Measurements from ENCODE around the gene CFDP1. TPM values are rescaled to one million over a fixed set of nuclear protein-coding genes. Genes with fewer than 3 reads are reported as not detected.

The CFDP1 gene
- polyA plus RNA-seq, 1 donor (not counting 4 experiments of a cell fraction or from before 2014, with no cell fraction given): 42.1 TPM

DNA sequence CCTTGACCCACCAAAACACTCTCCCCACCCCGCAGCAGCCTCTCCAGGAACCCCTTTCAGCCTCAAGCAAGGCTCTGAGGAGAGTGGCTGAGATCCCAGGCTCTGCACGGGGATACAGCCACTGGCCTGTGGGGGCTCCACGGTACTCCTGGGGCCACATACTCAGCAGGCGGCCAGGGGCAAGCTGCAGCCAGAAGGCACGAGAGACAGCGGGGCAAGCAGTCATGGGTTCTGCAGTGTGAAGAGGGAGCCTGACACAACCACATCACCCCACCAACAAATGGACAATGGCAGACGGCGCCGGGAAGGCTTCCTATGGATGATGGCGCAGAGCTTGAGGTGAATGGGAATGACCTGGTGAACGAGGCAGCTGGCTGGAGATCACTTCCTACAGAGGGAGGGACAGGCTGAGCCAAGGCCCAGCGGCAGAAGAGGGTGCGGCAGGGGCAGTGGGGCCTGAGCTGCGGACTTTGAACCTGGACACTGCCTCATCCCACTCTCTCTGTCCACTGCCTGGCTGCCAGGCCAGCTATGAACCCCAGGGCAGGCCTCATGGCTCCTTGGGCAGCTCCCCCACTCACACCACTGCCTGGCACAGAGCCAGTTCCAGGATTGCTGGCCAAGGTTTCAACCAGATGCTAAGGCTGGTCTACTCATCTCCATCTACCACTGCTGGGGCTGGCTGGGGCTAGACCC lies 171.1 kb downstream of the CFDP1 start:
- DNase-seq (ENCODE audit: low read depth, low spot score) (no peak), FAIRE-seq (no peak)
- TF ChIP-seq, protein P1, sequence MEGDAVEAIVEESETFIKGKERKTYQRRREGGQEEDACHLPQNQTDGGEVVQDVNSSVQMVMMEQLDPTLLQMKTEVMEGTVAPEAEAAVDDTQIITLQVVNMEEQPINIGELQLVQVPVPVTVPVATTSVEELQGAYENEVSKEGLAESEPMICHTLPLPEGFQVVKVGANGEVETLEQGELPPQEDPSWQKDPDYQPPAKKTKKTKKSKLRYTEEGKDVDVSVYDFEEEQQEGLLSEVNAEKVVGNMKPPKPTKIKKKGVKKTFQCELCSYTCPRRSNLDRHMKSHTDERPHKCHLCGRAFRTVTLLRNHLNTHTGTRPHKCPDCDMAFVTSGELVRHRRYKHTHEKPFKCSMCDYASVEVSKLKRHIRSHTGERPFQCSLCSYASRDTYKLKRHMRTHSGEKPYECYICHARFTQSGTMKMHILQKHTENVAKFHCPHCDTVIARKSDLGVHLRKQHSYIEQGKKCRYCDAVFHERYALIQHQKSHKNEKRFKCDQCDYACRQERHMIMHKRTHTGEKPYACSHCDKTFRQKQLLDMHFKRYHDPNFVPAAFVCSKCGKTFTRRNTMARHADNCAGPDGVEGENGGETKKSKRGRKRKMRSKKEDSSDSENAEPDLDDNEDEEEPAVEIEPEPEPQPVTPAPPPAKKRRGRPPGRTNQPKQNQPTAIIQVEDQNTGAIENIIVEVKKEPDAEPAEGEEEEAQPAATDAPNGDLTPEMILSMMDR (optimal IDR thresholded peaks at IDR 0.05 in 1 of 3, IDR thresholded peaks at IDR 0.05 in 1 of 3, conservative IDR thresholded peaks at IDR 0.05 in 1 of 3; ENCODE audit: extremely low read depth in 1 of 3, insufficient read depth in 2 of 3, low read length in 3 of 3): no peak
- TF ChIP-seq EZH2 (IDR thresholded peaks at IDR 0.05; ENCODE audit: low read length): no peak
- peaks cover 87% of the 10 kb centered on the region for H3K79me2 ChIP-seq (ENCODE audit: control insufficient read depth, insufficient read depth, low read length)
- peaks cover 40% of the 10 kb centered on the region for H3K4me1 ChIP-seq (ENCODE audit: control insufficient read depth, extremely low read depth, insufficient read depth, low read length)
- H3K27ac ChIP-seq (ENCODE audit: control insufficient read depth, insufficient read depth, low read length): no peak overlapping the region
- dilution Hi-C loops (cut with MboI; ENCODE audit: extremely low pct_ligation_motif_present, low sequenced_read_pairs): no loop called here
- peaks cover 6 to 22% of the 10 kb centered on the region in 2 experiments for H3K36me3 ChIP-seq (ENCODE audit: control insufficient read depth in 2 of 2, extremely low read depth in 1 of 2, insufficient read depth in 2 of 2, low read length in 2 of 2)
- no peaks in the 10 kb centered on the region for H3K27me3 ChIP-seq (ENCODE audit: control insufficient read depth, extremely low read depth, insufficient read depth, low read length)
- no peak overlapping the region for H3K9ac ChIP-seq (ENCODE audit: control insufficient read depth, extremely low read depth, insufficient read depth, low read length)
- H3K9me3 ChIP-seq (ENCODE audit: control insufficient read depth, low read depth, low read length): no peaks in the 10 kb centered on the region
- no peak overlapping the region for H3K4me3 ChIP-seq (ENCODE audit: control insufficient read depth in 2 of 3, extremely low read depth in 1 of 3, insufficient read depth in 2 of 3, low read depth in 1 of 3, low read length in 3 of 3)
- H3K9me1 ChIP-seq (ENCODE audit: control insufficient read depth, extremely low read depth, insufficient read depth, low read length): peaks cover 11% of the 10 kb centered on the region
- peaks cover 14% of the 10 kb centered on the region for H4K20me1 ChIP-seq (ENCODE audit: control insufficient read depth, extremely low read depth, insufficient read depth, low read length)
- H3K4me2 ChIP-seq (ENCODE audit: control insufficient read depth, extremely low read depth, insufficient read depth, low read depth, low read length): no peak overlapping the region
- H2AFZ ChIP-seq (ENCODE audit: control insufficient read depth, low read length): no peak overlapping the region

DNA sequence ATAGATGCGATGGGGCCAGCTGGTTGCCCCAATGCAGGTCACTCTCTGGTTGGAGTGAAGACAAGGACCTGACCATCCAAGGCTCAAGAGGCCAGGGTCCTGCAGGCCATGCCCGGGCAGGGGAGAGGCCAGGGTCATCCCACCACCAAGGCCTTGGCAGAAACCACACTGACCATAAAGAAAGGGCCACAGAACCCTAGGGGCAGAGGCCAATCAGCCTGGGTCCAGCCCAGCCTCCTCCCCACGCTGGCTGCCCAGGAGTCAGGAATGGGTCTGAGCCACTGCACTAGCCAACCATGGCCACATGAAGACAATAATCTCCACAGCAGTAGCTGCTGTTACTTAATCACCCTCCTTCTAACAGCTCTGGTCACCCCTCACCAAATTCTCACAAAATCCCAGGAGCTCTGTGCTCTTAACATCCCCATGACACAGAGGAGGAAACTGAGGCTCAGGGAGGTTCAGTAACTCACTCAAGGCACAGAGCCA lies 171.7 kb downstream of the CFDP1 start:
- no peak overlapping the region for H3K4me2 ChIP-seq (ENCODE audit: control insufficient read depth, extremely low read depth, insufficient read depth, low read depth, low read length)
- dilution Hi-C loops (cut with MboI; ENCODE audit: extremely low pct_ligation_motif_present, low sequenced_read_pairs): no loop called here
- no peak for TF ChIP-seq EZH2 (IDR thresholded peaks at IDR 0.05; ENCODE audit: low read length)
- TF ChIP-seq, protein P1 (optimal IDR thresholded peaks at IDR 0.05 in 1 of 3, IDR thresholded peaks at IDR 0.05 in 1 of 3, conservative IDR thresholded peaks at IDR 0.05 in 1 of 3; ENCODE audit: extremely low read depth in 1 of 3, insufficient read depth in 2 of 3, low read length in 3 of 3): no peak
- no peak for FAIRE-seq
- H3K9me3 ChIP-seq (ENCODE audit: control insufficient read depth, low read depth, low read length): no peaks in the 10 kb centered on the region
- peaks cover 92% of the 10 kb centered on the region for H3K79me2 ChIP-seq (ENCODE audit: control insufficient read depth, insufficient read depth, low read length)
- no peak overlapping the region for H2AFZ ChIP-seq (ENCODE audit: control insufficient read depth, low read length)
- peaks cover 11% of the 10 kb centered on the region for H3K9me1 ChIP-seq (ENCODE audit: control insufficient read depth, extremely low read depth, insufficient read depth, low read length)
- no peak overlapping the region for H3K27ac ChIP-seq (ENCODE audit: control insufficient read depth, insufficient read depth, low read length)
- no peak overlapping the region for H3K4me3 ChIP-seq (ENCODE audit: control insufficient read depth in 2 of 3, extremely low read depth in 1 of 3, insufficient read depth in 2 of 3, low read depth in 1 of 3, low read length in 3 of 3)
- DNase-seq (ENCODE audit: low read depth, low spot score): no peak
- peaks cover 14% of the 10 kb centered on the region for H4K20me1 ChIP-seq (ENCODE audit: control insufficient read depth, extremely low read depth, insufficient read depth, low read length)
- H3K4me1 ChIP-seq (ENCODE audit: control insufficient read depth, extremely low read depth, insufficient read depth, low read length): peaks cover 40% of the 10 kb centered on the region
- H3K36me3 ChIP-seq (ENCODE audit: control insufficient read depth in 2 of 2, extremely low read depth in 1 of 2, insufficient read depth in 2 of 2, low read length in 2 of 2): peaks cover 6 to 22% of the 10 kb centered on the region in 2 experiments
- no peaks in the 10 kb centered on the region for H3K27me3 ChIP-seq (ENCODE audit: control insufficient read depth, extremely low read depth, insufficient read depth, low read length)
- H3K9ac ChIP-seq (ENCODE audit: control insufficient read depth, extremely low read depth, insufficient read depth, low read length): no peak overlapping the region

Measured in keratinocyte (primary cell).